HG03060 (cell line): ENCODE measurements around the gene CIT.

Experiments
- ATAC-seq: cut with Tn5 transposase; IDR thresholded peaks from one replicate; pipeline ENCODE4 v1.9.1; 2021; ENCODE audit warnings: low read depth, moderate number of reproducible peaks; ENCODE audit not compliant: unreplicated experiment

CIT gene

DNA sequence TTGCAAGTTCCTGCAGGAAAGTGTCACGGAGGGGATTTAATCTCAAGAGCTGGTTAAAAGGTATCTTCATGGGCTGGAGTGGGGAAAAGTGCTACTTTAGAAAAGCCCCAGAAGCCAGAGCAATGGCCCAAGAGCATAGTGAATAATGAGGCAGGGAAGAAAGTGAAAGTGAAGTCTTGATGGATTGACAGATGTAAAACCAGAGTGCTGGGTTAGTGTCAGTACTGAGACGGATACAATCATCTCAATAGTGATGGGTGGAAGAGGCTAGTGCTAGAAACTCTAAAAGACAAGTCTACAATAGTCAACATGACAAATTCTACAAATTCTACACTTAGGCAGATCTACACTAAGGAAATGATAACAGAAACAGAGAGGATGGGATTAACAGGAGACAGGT lies 68.1 kb downstream of the CIT start:
- ATAC-seq = no peak

DNA sequence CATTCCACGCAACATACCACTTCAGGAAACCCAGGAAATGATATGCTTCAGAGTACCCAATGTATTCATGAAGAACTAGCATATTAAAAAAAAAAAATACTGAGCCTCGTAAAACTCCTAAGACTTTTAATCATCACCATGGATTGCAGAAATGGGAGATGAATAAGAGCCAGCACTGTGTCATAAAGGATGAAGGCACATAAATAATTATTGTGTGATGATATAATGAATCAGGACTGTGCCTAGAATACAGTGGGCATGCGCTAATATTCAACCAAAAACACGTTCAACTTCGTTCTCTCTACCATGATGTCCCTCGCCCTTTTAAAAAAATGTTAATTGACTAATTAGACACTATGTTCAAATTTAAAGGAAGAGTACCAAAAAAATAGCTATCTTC lies 68.7 kb downstream of the CIT start:
- ATAC-seq = no peak

DNA sequence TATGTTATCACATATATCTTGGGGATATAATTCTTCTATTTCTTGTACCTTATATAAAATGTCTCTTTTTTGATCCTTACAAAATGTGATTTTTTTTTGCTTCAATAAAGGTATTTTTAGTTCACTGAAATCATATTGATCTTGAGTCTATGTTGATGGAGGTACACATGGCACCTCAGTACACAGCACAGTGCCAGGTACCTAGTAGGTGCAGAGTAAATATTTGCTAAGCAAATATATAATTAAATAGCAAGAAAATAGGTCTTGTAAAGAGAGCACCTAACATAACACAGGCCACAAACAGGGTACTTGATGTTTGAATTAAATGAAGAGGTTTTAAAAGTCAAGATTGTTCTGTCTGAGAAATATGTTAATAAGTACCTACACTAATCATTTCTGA lies 69.7 kb downstream of the CIT start:
- ATAC-seq = no peak

DNA sequence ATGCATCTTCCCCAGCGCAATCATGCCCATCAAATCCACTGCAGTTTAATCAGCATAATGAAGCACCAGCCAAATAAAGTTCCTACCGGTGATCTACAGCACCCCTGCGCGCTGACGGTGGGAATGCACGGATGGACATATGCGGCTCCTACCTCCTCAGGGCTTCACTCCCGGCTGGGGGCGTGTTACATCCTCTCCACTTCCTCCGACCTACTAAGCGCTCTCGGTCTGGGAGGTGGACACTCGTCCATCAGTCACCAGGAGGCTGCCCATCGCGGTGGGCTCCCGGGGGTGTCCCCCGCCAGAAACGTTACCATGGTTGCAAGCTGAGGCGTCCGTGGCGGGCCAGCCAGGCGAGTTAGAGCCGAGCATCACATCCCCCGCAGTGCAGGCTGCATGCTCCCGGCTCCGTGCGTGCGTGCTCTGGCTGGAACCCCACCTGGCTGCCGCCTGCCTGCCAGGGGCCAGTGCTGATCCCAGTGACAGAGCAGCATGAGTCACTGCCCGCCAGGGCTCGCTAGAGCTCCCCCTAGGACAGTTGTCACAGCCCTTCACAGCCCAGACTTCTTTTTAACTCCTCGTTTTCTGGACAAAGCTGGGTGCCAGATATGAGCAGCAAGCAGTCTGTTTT lies 73.0 kb downstream of the CIT start:
- ATAC-seq = no peak

DNA sequence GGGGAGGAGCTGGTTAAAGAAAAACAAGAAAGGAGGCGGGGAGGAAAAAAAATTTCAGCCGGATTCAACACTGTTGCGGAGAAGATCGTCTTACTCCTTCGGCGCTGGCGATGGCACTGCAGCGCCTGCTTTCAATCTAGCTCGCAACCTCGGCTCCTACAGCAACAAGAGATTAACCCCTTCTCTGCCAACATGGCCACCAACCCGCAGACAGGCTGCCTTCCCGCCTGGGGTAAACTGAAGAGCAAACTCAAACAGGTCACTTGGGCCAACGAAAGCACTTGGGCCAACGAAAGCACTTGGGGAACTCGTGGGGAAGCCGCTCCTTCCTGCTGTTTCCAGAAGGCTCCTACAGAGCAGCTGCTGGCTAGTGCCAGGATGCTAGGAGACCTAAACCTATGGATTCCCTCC lies 73.7 kb downstream of the CIT start:
- no peak for ATAC-seq

DNA sequence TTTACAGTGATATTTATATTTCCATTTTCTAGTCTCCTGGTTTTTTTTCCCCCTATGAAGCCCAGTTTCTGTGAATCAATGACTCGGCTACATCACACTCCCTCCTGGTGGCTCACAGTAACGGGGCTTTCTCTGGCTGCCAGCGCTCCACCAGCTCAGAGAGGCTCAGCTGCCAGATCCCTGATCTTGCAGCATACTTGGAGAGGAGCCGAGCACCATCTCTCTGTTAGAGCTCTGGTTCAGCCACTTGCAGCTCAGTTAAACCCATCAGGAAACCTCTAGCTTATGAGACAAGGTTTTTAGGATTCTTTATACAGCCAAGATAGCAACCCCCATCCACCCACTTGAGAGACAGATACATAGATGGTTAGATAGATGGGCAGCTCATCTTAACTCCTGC lies 74.6 kb downstream of the CIT start:
- ATAC-seq = no peak

DNA sequence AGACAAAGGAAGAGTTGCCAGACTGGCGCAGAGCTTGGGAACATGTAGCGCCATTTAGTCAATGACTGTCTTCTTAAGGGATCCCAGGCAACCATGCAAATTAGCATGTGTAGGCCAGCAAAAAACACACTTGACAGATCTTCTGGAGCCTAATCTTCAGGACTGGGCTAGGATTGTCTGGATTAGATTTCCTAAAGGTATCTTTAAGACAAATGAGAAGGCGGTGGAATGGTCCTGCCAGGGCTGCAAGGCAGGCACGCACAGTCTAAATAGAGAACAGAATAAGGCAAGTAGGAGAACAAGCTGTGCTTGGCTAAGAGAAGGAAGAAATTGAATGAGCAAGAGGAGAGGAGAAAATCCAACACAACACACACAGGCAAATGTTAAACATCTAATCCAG lies 80.0 kb downstream of the CIT start:
- no peak for ATAC-seq

DNA sequence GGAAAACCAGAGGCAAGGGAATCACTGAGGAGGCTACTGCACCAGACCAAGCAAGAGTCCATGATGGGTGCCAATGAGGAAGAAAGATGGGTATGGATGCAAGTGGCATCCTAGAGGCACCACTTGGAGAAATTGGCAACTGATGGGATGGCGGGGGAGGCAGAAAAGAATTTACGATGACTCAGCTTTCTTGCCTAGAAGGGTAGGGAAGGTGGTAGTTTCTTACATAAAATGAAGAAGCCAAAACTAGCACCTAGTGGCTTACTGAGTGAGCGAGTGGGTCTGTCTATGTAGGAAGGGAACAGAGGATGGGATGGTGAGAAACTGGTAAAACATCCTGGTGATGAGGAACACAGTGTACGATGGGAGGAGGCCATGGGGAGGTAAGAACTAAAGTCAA lies 80.8 kb downstream of the CIT start:
- no peak for ATAC-seq

DNA sequence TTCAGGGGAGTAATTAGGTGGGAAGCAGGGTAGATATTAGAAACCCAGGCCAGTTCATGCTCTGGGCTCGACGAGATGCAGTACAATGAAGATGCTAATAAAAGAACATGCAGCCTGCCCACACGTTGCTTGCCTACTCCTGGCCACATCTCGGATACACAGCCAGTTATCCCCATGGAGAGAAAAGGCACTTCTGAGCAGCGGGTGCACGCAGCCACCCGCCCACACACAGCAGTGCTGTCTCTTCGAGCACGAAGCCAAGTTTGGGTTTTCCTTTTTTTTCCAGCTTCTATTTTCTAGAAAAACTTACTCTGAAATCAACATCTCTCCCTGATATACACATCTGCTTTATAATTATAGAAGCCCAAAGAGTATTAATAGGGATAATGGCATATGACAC lies 85.7 kb downstream of the CIT start:
- no peak for ATAC-seq

DNA sequence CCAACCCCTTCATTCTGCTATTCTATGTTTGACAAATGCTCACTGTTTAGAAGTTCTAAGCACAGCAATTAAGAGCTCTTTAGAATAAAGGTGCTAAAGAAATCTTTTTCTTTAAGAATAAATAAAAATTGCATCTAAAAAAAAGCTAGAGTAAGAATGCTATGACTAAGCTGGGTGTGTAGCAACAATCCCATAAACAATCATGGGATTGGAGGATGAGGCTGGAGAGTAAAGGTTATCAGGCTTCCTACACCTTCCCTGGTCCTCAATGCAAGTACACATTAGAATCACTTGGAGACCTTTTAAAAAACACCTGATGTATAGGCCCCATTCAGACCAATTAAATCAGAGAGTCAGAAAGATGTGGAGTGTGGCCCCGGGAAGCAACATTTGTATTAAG lies 88.3 kb downstream of the CIT start:
- ATAC-seq = no peak

DNA sequence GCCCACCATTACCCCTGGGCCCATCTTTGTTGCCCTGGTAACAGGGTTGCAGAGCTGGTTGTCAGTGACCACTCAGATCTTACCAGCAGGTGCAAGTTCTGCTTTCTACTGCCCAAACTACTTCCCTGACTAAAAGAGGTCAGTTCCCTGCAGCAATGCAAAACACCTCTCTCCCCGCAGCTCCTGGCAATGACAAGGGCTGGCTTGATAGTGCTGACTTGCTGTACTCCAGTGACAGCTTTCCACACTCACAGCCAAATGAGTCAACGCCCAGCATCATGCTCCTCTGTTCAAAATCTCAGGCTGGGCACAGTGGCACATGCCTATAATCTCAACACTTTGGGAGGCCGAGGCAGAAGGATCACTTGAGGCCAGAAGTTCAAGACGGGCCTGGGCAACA lies 90.6 kb downstream of the CIT start:
- ATAC-seq = no peak

DNA sequence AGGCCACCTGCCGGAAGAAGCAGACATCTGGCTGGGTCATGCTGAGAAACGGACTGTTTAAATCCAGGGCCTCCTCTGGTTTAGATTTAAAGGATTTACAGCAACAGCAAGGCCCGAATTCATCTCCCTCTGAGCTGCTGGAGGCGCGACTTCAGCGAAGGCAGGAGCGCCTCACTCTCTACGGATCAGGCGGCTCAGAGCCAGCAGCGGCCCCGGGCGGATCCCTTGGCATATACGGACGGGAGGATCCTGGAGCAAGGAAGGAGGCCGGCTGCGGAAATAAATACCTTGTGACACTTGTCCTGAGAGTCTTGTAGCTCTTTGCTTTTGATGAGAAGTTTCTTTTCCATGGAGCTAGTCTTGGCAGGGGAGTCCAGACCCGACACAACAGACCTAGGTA lies 92.4 kb downstream of the CIT start:
- ATAC-seq = no peak

DNA sequence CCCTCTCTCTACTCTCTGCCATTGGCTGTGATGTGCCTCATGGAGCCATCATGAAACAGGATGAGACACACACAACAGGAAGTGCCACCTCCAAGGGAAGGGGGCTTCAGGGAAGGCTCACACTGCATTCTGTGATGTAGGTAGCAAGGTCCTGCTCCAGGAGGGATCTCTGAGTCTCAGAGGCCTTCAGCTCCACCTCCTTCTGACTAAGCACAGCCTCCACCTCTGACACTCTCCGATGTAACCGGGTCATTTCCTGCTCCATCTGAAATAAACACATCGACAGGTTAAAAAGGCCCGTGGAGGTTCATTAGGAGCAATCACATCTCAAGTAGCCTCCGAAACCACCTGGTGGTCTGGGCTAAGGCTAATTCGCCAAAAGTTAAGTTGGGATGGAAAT lies 93.3 kb downstream of the CIT start:
- ATAC-seq = no peak

DNA sequence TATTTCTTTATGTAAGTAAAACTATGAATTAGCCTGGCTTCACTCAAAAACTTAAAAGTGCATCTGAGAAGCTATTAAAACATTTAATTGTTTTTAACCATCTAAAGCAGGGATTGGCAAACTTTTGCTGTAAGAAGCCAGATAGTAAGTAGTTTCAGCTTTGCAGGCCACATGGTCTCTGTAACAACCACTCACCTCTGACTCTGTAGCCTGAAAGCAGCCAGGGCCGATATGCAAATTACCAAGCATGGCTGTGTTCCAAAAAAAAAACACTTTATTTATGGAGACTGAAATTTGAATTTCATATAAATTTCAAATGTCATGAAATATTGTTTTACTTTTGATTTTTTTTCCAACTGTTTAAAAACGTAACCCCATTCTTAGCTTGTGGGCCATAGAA lies 95.3 kb downstream of the CIT start:
- no peak for ATAC-seq

DNA sequence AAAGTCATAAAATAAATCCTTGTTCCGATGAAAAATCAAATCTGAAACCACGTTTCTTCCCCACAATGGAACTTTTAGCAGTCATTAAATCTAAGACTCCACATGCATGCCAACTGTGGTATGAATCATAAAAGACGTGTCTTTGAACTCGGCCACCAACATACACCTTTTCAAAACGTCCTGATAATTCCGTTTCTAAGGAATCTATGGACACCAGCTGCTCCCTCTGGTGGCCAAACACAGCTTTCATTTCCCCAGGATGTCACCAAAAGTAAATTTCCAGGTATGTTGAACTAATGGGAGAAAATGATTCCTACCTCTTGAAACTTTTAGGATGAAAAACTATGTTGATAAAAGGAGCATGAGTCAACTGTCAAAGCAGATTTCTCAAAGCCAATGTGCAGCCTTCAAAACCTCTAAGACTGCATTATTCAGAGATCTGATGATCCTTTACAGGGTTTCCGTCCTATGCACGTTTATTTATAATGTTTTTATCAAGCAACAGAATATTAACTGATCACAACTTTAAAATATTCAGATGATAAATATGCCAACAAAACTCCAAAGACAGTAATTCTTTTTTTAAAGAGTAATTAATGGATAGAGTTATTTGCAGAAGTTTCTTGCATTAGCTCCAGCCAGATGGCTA lies 96.2 kb downstream of the CIT start:
- ATAC-seq = no peak

DNA sequence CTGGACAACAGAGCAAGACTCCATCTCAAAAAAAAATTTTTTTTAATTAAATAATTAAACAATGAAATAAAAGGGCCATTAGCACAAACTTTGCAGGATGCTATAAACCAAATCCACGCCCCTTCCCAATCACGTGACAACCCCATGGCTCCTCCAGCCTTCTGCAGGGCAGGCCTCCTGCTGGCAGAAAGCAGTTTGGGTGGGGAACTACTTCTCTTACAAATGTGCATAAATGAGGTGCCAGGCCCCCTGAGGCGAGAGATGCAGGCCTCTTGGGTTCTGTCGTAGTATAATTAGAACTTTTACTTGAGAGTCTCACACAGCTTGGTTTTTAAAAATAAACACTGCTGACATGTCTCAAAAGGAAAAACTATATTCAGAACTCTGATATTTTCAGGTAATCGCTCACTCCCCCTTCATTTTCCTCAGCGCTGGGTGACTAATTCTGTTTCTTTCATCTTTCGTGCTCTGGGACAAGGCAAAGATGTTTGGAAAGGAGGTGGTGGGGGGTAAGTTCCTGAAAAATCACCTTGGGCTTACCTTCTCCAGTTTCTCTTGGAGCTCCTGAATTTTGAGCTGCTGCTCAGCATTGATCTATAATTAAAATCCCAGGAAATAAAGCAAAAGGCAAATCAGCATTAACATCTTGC lies 101.7 kb downstream of the CIT start:
- no peak for ATAC-seq

DNA sequence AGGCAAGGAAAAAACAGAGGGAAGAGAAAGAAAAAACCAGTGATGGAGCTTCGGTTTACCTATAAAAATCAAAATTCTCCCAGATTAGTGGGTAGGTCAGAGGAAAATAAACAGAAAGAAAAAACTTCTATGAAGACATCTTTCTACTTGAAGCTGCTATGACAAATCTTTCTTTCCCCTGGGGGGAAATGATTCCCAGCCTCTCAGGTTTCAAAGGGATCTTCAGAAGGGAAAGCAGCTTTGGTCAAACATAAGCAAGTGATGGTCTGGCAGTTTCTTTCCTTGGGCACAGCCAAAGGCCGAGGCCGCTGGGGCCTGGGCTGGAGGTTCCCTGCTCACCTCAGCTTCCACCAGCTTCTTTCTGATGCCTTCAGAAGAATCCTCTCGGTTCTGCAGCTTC lies 104.7 kb downstream of the CIT start:
- no peak for ATAC-seq

DNA sequence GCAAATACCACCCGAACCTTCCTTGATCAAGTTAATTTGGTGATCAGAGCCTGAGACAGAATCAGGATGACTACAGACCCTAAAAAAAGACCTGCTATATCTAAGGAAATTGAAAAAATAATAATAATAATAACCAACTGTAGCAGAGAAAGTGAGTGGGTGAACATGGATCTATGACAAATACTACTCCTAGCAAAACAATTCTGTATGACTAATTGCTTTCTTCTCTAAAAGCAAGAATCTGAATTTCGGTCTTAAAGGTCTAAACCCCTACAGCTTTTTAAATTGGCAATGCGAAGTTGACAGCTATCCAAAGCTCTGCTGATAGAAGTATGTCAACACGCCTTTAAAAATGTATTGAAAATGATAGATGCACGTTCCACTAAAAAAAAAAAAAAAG lies 107.0 kb downstream of the CIT start:
- no peak for ATAC-seq

DNA sequence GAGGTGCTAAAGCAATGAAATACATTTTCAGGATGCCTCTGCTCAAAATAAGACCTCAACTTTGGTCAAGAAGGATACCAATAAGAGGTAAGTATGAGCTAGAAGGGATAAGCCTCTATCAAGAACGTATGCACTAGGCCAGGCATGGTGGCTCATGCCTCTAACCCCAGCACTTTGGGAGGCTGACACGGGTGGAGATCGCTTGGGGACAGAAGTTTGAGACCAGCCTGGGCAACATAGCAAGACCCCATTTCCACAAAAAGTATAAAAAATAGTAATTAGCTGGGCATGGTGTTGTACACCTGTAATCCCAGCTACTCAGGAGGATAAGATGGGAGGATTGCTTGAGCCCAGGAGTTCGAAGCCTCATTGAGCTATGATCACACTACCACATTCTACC lies 114.5 kb downstream of the CIT start:
- ATAC-seq = no peak

DNA sequence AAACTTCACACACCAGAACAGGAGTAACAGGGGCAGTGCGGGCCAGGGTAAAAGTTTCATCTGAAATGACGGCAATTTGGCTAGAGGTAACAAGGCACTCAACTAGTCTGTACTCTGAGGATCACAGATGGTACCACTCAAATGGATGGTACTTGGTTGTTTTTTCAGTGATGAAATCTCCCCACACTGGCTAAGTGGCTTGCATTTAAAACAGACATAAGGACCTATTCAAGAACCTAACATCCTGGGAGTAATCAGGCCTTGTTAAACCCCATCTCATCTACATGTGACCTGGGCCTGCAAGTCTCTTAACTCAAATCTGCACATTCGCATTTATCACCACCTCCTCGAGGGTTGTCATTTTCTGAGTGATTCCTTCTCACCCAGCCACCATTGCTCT lies 118.4 kb downstream of the CIT start:
- ATAC-seq = no peak

DNA sequence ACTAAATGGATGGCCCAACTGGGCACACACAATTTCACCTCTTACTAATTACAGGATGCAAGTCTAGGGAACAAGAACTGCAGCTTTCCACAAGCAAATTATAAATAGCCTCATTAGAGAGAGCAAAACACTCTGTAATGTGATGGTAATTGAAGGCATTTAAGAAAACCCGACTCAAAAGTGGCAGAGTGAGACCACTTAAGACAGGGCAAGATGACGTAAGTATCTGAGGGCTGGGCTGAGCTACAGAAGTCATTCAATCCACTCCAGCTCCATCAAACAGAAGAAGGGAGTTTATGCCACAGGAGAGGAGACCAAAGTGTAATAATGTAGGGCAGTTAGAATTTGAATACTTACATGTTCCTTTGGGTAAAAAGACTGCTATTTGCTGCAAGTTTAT lies 118.9 kb downstream of the CIT start:
- ATAC-seq = no peak

DNA sequence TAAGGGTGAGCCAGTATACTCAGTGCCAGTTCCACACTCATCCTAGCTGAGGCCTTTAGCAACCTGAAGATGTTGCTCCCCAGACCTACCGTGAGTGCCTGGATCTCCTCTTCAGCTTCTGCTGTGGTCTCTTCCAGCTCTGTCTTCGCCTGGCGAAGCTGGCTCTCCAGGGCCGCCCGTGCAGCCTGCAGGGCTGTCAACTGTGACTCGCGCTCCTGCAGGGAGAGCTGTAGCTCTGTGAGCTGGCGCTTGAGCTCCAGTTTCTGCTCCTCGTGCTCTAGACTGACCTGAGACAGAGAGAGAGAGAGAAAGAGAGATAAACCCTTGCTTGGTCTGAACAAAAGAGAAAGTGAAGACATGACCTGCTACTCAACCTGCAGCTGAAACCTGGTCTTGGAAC lies 125.2 kb downstream of the CIT start:
- no peak for ATAC-seq
